RKO (cell line): ENCODE measurements around the gene ARHGAP26.
A peak's percentile ranks its signal among the peaks of the same experiment; 100 is the strongest.
"Not testable (repeated sequence)": the region's sequence is repeated elsewhere in the genome, so short reads cannot be mapped to it uniquely, and the experiment has no call there.

Experiments
- DNase-seq: peaks from one replicate; pipeline ENCODE4 v3.0.0-alpha.2; 2016; ENCODE audit warnings: low spot score

ARHGAP26 gene

DNA sequence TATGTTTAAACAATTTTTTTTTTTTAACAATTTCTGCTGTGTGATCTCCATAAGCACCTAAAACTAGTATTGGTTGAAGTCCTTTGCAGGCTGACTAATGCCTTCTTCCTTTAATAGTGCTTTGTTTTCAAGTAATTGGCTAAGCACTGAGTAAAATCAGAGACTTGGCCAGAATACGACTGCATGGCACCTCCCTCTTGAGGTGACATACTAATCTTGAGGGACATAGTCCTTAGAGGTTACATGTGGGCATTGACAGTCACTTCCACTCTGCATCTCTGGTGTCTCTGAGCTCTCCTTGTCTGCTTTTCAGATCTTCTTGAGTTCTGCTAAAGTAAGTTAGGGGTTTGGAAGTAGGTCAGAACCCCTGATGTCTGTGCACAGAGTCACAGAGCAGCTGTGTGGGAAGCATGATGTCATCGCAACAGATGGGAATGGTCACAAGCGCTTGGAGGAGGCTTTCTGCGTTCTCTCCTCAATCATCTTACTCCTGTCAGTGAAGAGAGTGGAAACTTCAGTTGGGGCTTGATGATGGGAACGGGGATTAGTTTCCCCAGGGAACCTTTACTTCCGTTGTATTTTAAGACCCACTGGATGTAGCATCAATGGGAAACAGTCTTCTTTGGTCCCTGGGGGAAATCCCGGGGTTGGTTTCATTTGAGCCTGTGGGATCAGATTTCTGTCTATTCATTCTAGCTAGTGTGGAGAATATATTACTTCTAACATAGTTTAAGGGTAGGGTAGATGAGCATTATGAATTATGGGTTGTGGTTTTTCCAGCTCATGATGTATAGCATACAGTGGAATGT lies 136.9 kb downstream of the ARHGAP26 start:
- no peak for DNase-seq

DNA sequence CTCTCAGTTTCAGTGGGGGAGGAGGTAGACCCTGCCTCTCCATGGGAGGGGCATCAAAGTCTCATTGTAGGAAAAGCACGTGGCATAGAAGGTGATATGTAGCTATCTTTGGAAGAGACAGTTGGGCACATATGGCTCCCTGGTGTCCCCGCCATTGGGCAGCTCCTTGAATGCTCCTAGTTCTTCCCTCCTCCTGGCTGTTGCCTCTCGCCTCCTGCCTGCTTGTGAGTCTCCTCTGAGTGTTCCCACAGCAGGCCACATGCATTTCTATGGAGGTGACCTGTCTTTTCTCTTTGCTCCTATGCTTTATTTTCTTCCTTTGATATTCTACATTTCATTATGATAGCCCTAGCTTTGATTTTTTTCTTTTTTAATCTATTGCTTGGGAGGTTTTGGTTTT lies 138.5 kb downstream of the ARHGAP26 start:
- no peak for DNase-seq

DNA sequence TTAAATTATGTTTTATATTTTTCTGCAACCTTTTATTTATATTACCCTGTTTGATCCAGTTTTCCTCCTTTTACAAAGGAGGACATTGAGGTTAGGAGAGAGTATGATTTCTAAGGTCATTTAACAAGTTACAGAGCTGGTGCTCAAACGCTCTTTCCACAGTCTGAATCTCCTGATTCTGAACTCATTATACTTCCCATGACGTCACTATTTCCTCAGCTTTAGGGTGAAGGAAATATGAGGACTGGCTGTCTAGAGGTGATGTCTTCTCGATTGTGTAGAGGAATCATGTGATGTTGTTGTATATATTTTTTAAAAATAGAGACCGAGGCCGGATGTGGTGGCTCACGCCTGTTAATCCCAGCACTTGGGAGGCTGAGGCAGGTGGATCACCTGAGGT lies 140.0 kb downstream of the ARHGAP26 start:
- no peak for DNase-seq

DNA sequence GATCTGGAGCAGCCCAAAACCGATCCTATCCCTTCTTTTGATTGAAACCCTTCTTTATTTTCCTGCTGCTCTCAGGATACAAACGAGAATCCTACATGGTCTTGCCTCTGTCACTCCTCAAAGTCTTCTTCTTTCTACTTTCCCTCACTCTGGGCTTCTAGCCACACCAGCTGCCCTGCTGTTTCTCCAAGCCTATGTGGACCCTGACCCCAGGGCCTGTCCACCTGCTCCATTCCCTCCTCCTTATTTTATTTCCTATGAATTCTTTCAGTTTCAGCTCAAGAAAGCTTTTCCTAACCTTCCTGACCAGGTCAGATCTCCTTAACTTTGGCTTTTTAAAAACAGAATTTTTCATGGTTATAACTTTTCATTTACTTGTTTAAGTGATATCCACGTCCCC lies 141.0 kb downstream of the ARHGAP26 start:
- DNase-seq: no peak

DNA sequence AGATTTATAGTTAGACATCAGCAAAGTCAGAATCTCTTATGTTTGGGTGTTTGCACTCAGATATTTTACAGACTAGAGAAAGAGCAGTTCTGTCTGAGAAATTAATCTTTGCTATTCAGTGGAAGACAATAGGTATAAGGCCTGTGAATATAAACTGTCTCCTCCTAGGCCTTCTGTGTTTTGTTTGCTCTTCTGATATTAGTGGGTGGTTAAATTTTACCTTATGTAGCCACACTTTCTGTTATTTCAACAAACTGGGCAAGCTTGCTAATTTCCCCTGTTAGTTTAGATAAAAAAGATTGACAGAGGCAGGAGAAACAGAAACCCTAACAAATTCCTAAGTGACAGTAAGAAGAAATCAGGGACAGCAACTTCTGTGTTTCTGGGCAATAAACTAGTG lies 141.6 kb downstream of the ARHGAP26 start:
- no peak for DNase-seq

DNA sequence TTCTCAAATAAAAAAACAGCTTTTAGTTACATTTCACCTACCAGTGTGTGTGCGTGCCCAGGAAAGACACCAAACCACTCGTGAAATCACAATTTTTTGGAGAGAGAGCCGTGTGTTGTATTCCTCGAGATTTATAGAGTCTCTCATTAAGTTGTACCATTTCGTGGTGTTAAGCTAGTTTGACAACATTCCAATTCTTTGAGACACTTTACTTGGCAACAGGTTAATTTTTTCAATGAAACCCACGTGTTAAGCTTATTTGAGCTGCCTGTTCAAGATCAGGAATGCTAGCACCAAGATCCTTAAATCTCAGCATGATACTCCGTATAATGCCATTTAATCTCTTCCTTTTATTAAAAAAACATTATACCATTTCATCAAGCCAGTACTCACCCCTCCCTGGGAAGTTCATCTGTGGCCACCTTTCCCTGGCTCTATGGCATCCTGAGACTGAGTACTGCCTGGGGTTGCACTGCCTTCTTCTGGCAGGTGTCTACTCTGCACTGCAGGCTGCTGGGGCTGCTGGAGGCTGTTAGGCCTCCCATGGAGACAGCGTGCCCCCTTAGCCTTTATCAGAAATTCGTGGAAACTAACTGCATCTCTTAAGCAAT lies 143.7 kb downstream of the ARHGAP26 start:
- DNase-seq: no peak

DNA sequence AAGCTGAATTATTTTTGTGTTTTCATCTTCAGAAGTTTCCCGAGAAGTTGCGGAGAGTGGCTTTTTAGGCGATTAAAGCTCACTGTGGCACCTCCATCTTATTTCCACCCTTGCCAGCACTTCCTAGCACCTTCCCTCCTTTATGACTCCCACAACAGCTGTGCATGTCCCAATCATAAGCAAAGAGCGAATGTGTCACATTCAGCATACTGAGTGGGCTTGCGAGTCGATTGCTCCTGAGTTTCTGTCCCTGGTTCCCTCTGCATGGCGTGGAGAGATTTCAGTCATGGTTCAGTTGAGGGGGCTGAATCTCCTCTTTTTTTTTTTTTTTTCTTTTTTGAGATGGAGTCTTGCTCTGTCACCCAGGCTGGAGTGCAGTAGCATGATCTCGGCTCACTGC lies 144.9 kb downstream of the ARHGAP26 start:
- no peak for DNase-seq

DNA sequence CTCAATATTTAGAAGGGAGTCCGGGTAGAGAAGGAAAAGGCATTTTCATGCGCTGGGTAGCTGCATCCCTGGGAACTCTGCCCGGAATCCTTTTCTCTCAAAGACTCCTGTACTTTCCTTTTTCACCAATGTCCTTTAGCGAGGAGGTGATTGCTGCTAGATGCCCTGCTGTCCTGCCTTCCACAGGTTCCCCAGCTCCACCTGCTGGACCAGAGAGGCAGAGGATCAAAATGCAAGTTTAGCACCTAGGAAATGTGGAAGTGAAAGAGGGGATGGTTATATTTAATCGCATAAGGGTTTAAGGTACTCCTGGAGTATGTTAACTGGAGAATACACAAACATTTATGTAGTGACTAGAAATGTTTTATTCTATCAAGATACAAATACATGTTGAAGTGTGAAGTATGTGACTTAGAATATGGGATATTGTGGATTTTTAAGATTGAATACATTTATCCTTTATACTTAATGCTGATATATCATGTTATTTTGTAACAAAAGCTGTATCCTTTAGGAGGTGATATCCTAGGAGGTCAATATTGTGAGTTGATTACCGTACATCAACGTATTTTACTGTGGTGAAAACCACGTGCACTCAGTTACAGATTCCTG lies 145.7 kb downstream of the ARHGAP26 start:
- DNase-seq: peak; percentile 29

DNA sequence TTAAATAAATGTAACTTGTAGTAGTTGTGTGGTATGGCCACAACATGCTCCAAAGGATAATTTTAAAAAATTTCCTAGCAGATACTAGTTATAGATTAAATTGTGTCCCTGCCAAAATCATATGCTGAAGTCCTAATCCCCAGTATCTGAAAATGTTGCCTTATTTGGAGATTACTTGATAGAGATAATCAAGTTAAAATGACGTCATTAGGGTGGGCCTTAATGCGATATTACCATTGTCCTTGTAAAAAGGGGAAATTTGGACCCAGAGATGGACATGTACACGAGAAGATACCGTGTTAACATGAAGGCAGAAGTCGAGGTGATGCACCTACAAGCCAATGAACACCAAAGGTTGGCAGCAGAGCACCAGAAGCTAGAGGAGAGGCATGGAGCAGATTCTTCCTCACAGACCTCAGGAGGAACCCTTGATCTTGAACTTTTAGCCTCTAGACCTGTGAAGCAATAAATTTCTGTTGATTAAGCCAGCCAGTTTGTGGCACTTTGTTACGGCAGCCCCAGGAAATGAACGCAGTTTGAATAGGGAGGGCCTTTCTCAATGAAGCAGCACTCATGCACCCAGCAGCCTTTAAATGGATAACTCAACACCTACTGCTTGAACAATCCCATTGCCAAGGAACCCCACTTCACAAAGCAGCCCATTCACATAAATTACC lies 148.9 kb downstream of the ARHGAP26 start:
- DNase-seq: no peak

DNA sequence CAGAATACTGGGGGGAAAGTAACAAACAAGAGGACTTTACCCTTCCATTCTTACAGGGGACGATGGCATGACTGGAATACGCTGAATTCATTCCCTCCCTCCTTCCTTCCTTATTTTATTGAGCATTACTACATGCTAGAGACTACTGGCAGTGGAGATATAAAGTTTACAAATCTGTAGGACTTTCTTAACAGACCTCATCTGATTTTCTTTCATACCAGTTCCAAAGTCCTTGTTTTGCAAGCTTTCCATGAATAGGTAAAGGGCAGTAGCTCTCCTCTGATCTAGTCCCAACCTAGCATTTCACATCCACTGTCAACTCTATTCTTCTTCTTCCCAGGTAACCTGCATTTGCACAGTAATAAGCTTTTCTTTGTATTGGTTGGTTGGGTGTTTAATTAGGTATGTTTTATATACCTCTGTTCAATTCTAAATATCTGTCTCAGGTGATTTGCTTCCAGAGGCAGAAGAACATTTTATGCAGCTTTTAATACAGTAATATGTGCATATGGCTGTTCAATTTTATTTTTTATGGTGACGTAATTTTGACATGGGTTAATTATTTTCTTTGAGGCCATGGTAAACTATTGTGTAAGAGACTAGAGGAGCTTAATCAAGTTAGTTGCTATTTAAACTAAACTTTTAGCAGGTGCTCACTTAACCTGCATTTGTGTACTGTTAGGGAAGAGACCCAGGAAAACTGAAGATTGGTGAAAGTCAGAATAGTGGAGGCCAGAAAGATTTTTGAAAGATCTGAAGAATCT lies 150.9 kb downstream of the ARHGAP26 start:
- DNase-seq: no peak

DNA sequence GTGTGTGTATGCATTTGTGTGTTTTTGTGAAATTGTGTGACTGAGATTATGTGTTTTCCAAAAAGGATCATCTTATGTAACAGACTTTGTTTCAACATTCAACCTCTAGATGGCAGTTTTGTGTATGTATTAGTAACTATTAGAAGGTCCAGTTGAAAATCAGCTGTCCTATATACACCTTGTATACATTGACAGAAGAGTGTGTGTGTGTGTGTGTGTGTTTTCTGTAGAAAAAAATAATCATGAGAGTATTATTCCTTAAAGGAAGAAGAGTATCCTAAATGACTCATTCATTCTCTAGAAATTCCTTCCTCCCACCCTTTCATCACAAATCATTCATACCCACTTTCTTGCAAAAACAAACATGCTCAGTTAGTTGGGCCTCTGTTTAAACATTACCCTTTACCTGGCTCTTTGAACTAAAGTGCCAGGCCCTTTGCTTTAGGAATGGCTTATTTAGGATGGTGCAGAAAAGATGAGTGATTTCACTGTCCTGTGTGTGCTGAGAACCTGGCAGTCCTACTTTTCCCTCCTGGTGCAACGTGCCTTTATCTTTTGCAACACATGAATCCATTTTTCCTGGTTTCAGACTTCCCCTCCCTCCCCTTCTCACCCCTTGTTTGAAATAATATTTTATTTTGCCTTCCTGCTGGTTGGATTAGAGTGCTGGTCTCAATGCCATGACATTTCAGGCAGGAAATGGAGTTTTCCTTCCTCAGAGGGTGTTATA lies 152.2 kb downstream of the ARHGAP26 start:
- peak; percentile 63 for DNase-seq

DNA sequence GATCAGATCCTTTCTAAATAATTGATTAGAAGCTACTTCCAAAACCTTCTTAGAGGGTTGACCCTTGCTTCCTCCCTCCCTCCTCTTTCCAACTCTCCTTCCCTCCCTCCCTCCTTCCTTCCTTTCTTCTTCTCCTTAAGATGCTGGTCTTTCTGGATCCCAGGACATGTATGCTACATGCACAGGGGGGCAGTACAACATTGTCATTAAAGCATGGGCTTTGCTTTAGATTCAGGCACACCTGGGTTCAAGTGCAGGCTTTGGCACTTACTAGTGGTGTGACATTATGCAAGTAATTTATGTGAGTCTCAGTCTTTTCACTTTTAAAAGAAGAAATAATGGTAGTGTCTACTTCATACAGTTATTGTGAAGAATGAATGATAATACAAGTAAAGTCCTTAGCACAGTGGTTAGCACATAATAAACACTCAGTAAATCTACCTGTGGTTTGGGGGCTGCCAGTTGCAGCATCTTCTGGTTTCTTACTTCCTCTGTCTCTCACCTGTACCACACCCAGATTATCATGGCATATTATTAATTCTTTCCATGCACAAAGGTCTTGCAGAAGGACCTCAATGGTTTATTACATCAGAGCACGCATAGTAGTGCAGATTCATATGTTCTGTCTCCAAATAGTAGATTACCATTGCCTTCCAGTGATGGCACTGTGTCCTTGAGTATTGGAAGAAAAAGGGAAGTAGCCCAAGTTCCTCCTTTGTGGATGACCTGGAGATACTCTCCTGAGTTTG lies 154.1 kb downstream of the ARHGAP26 start:
- no peak for DNase-seq

DNA sequence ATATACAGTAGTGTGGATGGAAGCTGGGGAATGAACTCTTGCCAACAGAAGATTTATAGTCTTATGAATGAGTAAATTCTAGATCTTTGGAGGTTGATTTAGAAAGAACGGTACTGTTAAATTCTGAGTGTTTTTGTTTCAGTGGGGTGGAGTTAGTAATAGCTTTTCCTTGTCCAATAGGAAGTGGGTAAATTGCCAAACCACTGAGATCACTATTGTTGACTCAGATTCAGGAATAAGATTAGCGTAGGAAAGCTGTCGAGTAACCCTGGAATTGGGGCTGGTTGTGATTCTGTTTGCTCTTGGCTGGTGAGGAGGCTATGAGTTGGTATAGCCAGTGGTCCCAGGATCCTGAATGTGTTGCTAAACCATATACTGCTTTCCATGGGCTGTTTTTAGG lies 155.6 kb downstream of the ARHGAP26 start:
- peak; percentile 62 for DNase-seq

DNA sequence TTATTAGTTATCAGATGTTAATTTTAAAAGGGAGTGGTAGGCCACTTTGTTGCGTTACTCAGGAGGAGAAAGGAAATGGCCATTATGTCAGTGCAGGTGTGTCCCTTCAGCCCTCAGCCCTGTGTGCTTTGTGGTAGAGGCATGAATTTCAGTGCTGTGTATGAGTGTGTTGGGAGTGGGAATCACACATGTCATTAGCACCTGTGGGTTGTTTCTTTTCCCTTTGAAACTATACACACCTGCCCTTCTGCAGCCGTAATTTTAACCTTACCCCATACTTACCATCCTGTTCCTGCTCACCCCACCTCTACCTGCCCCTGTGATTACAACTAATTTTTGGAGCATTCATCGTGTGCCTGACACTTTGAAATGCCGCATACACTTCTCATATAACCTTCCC lies 156.4 kb downstream of the ARHGAP26 start:
- DNase-seq: no peak

DNA sequence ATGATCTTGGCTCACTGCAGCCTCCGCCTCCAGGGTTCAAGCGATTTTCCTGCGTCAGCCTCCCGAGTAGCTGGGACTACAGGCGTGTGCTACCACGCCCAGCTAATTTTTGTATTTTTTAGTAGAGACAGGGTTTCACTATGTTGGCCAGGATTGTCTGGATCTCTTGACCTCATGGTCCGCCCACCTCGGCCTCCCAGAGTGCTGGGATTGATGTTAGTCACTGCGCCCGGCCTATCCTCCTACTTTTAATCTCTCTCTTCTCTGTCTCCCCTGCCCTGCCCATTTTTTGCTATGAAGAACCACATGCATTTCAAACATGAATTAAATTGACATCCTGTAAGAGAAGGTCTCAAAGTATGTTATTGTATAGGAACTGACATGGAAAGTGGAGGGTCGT lies 158.8 kb downstream of the ARHGAP26 start:
- not testable (repeated sequence) for DNase-seq

DNA sequence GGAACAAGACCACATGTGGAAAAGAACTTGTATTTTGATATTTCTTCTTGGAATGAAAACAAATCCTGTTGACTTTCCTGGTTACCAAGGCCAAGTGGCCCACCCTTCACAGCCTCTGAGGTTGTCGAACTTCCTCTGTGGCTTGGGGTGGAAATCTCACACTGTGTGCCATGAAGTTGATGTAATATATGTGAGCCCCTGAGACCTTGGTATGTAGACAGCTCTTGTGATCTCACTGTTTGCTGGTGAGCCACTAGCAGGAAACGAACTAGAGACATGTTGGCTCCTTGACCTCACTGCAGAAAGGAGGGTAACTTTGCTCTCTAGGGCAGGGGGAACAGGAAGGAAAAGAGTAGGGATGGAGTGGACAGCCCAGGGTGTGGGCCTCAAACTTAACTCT lies 159.4 kb downstream of the ARHGAP26 start:
- DNase-seq: no peak

DNA sequence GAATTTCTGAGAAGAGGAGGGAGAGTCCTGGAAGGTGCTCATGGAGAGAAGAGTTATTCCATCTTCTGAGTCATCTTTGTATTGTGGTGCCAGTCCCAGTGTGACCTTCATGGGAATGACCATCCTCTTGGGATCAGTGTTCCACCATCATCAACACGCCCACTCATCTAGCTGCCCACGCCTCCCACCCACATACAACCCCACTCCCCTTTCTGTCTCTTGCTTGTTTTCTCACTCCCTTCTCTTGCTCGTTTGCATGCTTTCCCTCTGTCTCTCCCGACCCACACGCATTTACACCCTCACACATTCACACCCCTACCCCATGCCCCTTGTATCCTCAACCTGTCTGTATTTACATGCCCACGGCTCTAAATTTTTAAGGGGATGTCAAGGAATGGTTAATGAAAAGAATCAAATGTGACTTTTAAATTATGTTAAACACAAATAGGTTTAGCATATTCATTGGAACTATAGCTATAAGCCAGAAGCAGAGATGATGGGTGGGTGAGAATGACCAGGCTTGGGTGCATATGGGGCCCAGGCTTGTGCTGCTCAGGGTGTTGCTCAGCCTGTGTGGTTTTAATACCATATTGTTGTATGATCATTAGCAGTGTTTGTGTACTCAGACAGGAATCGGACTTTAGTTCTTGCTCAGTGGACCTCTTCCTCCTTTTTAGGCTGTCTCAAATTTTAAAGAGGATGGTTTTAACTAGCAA lies 160.4 kb downstream of the ARHGAP26 start:
- no peak for DNase-seq

DNA sequence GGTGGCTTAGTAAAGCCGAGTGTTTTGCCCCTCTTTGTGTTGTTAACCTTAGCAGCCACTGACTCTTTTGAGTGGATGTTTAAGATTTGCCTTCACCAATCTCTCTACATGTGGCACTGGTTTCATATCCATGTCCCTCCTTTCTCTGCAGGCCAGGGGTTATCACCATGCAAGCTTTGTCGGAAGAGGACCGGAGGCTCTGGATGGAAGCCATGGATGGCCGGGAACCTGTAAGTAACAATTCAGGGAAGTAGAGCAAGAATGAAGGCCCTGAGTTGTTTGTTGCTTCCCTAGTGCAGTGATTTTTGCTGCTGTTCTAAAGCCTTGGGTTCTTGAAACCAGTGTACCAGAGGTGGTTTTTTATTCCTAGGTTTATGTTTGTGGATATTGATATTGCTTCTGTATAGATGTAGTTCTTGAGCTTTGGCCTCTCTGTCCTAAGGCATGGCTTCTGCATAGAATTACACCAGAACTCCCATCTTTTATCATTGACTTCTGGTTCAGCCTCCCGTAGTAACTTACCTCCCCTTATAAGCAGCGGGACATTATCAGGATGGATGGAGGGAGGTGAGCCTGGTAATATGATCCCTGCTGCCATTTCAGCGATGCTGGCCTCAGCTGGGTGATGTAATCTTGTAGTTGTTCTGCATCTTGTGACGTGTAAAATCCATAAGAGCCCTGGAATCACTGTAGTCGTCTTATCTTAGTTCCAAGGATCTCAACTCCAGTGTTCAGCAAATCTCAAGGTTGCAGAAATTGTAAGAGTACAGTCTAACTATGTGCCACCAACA lies 161.9 kb downstream of the ARHGAP26 start:
- DNase-seq: no peak
